Measurements from ENCODE around the gene RGS19.

The RGS19 gene

DNA sequence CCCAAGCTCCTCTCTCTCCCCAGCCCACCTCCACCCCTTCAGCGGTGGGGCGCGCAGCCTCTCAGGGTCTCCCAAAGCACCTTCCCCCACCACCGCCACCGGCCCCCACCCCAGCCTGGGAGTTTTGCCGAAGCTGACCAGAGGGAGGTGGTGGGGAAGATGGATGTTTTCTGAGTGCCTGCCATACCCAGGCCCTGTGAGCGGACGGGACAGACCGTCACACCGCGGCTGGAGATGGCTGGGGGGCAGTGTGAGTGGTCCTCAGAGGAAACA lies 37.6 kb downstream of the RGS19 start:
- H3K27me3 Mint-ChIP-seq, result peaks cover 86% of the 10 kb centered on the region
- H3K4me1 Mint-ChIP-seq (ENCODE audit: low read depth), result peaks cover 29% of the 10 kb centered on the region
- H3K27ac Mint-ChIP-seq, result no peak overlapping the region
- H3K4me3 Mint-ChIP-seq, result peak overlapping the region; percentile 23
- no peaks in the 10 kb centered on the region for H3K9me3 Mint-ChIP-seq
- intact Hi-C loops (cut with micrococcal nuclease), result no loop called here
- no peaks in the 10 kb centered on the region for H3K36me3 Mint-ChIP-seq (ENCODE audit: low read depth)

DNA sequence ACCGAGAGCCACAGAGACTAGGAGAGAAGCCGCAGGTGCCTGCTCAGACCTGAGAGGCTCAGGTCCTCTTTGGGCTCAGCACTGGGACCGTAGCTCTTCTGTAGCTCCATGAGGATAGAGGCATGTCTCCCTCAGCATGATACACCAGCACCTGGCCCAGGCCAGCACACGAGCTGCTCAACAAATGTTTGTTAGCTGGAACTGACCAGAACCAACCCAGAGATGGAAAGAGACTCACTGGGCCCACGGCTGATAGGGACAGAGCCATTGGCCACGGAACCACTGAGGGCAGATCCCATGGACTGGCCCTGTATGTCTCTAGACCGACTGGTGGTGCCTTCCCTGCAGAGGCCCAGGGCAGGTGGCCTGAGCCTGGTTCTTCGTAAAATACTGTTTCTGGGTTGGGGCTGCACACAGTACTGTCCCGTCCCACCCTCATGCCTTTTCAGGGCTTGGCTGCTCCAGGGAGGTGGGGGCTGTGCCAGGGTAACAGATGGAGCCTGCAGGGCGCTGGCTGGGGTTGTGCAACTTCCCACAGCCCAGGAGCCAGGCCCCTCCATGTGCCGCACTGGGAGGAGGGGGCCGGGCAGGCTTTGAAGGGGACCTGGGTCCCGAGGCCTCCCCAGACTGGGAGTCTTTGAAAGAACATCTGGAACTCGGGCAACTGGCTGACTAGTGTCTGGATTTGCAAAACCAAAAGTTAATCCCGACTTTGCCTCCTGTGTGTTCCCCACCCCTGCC lies 38.1 kb downstream of the RGS19 start:
- Mint-ChIP-seq H3K9me3 (no peaks in the 10 kb centered on the region), H3K36me3 (ENCODE audit: low read depth) (no peaks in the 10 kb centered on the region), H3K27me3 (peaks cover 86% of the 10 kb centered on the region), H3K27ac (no peak overlapping the region), H3K4me3 (peak overlapping the region; percentile 23), H3K4me1 (ENCODE audit: low read depth) (peaks cover 29% of the 10 kb centered on the region)
- intact Hi-C loops (cut with micrococcal nuclease), result no loop called here

GRCh38 chr20:64040231-64041039 lies 38.9 kb downstream of the RGS19 start:
- H3K9me3 Mint-ChIP-seq, result no peaks in the 10 kb centered on the region
- intact Hi-C loops (cut with micrococcal nuclease), result no loop called here
- H3K27me3 Mint-ChIP-seq, result peaks cover 83% of the 10 kb centered on the region
- no peaks in the 10 kb centered on the region for H3K36me3 Mint-ChIP-seq (ENCODE audit: low read depth)
- no peak overlapping the region for H3K27ac Mint-ChIP-seq
- H3K4me1 Mint-ChIP-seq (ENCODE audit: low read depth), result peaks cover 29% of the 10 kb centered on the region
- no peak overlapping the region for H3K4me3 Mint-ChIP-seq

DNA sequence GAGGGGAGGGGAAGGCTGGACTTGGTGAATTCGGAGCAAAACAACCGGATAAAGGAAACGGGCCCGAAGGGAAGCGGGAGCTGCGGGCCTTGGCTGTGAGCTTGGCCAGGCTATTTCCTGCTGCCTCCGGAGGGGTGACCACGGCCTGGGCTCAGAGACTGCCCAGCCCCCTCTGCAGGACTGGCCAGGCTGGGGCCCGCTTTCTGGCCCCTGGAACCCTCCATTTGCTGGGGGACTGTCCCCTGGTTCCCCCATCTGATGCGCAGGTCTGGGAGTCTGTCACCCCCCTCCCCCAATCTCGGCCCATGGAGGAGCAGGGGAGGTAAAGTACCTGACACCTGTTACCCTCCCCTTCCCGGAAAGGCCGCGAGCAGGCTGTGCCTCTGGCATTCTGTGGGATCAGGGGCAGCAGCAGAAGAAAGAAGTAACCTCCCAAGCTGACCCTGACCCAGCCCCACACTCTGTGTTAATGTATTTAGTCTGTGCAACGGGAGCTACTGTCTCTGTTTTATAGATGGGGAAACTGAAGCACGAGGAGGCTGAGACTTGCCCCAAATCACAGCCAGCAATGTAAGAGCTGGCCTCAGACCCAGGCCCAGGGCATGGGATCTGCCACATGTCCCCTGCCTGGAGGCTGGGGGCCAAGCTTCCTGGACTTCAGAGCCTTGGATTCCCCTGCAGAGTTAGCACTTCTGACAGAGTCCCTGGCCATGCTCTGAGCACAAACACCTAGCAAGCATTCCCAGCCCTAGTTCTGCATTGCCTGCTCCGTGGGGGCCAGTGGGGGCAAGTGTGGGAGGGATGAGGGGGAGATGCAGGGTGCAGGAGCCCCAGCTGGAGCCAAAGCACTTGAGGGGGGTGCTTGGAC lies 39.8 kb downstream of the RGS19 start:
- peaks cover 74% of the 10 kb centered on the region for H3K27me3 Mint-ChIP-seq
- H3K9me3 Mint-ChIP-seq, result no peaks in the 10 kb centered on the region
- no peak overlapping the region for H3K27ac Mint-ChIP-seq
- H3K4me3 Mint-ChIP-seq, result peak overlapping the region; percentile 78
- H3K36me3 Mint-ChIP-seq (ENCODE audit: low read depth), result peaks cover 9% of the 10 kb centered on the region
- H3K4me1 Mint-ChIP-seq (ENCODE audit: low read depth), result peaks cover 20% of the 10 kb centered on the region
- intact Hi-C loops (cut with micrococcal nuclease), result loop anchor here (1.0 kb wide), 1 partner anchor 81 kb away; no protein-coding TSS in a partner anchor

DNA sequence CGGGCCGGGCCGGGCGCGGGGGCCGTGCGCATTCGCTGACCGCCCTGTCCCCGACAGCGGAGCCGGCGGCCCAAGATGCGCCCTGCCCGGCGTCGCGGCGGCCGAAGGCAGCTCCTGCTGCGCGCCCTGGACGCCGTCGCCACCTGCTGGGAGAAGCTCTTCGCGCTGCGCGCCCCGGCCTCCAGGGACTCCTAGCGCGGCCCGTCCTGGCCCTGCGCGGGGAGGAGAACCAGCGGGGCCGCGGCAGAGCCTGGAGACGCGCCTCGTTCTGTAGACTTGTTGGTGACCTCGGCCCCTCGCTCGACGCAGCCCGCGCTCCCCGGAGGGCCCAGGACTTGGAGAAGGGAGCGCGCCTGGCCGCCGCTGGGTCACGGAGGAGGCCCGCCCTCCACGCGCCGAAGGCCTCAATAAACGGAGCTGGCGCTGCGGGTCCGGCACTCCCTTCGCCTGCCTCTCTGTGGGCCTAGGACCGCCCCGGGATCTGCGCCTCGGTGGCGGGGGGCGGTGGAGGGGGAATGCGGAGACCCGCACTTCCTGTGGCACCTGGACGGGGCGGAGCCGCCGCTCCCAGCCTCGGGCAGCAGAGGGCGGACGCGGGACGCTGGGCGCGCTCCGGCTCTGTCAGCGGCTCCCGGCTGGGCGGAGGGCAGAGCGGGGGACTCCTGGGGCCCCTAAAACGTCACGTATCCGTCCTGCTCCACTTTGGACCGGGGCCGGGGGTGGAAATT lies 40.6 kb downstream of the RGS19 start:
- Mint-ChIP-seq H3K36me3 (ENCODE audit: low read depth) (peaks cover 17% of the 10 kb centered on the region), H3K4me3 (peak overlapping the region; percentile 78), H3K9me3 (no peaks in the 10 kb centered on the region), H3K27me3 (peaks cover 69% of the 10 kb centered on the region), H3K27ac (no peak overlapping the region), H3K4me1 (ENCODE audit: low read depth) (peaks cover 17% of the 10 kb centered on the region)
- intact Hi-C loops (cut with micrococcal nuclease), result loop anchor here (1.0 kb wide), 1 partner anchor 82 kb away; no protein-coding TSS in a partner anchor

DNA sequence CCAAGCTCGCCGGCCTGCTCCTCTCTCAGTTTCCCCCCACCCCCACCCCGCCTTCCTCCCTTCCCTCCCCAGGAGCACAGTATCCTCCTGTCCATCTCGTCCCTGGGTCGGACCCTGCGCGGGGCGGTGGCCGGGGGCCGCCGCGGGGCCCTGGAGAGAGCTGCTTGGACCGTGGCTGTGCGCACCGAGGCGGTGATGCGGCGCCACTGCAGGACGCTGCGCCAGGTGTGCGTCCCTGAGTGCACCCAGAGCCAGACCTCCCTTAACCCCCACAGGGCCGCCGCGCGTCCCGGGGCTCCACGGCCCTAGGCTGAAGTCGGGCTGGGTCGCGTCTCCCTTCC lies 41.1 kb downstream of the RGS19 start:
- Mint-ChIP-seq H3K9me3 (no peaks in the 10 kb centered on the region), H3K36me3 (ENCODE audit: low read depth) (peaks cover 22% of the 10 kb centered on the region), H3K4me1 (ENCODE audit: low read depth) (peaks cover 17% of the 10 kb centered on the region), H3K4me3 (no peak overlapping the region), H3K27me3 (peaks cover 68% of the 10 kb centered on the region), H3K27ac (no peak overlapping the region)
- intact Hi-C loops (cut with micrococcal nuclease), result no loop called here

- Mint-ChIP-seq H3K4me3 (no peak overlapping the region), H3K27ac (no peak overlapping the region), H3K36me3 (ENCODE audit: low read depth) (peaks cover 28% of the 10 kb centered on the region), H3K4me1 (ENCODE audit: low read depth) (peaks cover 17% of the 10 kb centered on the region), H3K9me3 (no peaks in the 10 kb centered on the region), H3K27me3 (peaks cover 64% of the 10 kb centered on the region)
- intact Hi-C loops (cut with micrococcal nuclease), result no loop called here
Measured at GRCh38 chr20:64037498-64038213, 41.7 kb downstream of the RGS19 start.

DNA sequence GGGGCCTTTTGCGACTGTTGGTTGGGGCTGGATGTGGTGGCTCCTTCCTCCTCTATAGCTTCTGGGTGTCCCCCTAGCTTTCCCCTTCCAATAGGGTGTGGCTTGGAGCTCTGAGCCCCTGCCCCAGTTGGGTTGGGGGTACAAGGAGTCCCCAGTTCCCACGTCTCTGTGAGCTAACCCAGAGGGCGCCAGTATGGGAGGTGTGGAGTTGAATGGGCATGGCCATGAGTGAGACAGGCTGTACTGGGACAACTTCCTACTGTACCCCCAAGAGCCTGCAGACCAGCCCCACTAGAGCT lies 42.2 kb downstream of the RGS19 start:
- Mint-ChIP-seq H3K27ac (no peak overlapping the region), H3K27me3 (peaks cover 63% of the 10 kb centered on the region), H3K4me1 (ENCODE audit: low read depth) (peaks cover 15% of the 10 kb centered on the region), H3K9me3 (no peaks in the 10 kb centered on the region), H3K36me3 (ENCODE audit: low read depth) (peaks cover 33% of the 10 kb centered on the region), H3K4me3 (no peak overlapping the region)
- intact Hi-C loops (cut with micrococcal nuclease), result no loop called here

- intact Hi-C loops (cut with micrococcal nuclease), result no loop called here
- Mint-ChIP-seq H3K4me1 (ENCODE audit: low read depth) (peaks cover 12% of the 10 kb centered on the region), H3K4me3 (no peak overlapping the region), H3K27me3 (peaks cover 57% of the 10 kb centered on the region), H3K27ac (no peak overlapping the region), H3K9me3 (no peaks in the 10 kb centered on the region), H3K36me3 (ENCODE audit: low read depth) (peaks cover 39% of the 10 kb centered on the region)
Measured at GRCh38 chr20:64036346-64037198, 42.7 kb downstream of the RGS19 start.

DNA sequence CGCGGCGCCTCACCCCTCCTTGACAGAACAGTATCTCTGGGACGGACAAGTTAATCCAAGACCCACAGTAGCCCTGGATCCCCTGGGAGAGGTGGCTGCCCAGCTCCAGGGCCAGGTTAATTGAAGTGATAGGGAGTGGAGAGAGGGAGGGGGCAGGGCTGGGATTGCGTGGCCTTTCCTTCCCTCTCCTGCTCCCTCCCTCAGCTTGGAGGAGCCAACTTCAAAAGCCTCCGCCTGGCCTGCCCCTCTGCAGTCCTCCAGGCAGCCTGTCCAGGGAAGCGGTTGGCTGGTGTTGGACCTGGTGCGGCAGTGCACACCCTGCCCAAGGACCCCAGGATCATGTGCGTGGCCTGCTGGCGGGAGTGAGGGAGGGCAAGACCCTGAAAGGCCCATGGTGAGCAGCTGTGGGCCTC lies 43.4 kb downstream of the RGS19 start, which contains the start of gene C20orf204:
TSS of gene C20orf204 (plus strand) at position 250 of the 413 bp plus-strand sequence. CDS start at position 392, 142 bp downstream.
- no peak within 1 kb of the TSS for H3K27ac Mint-ChIP-seq
- peaks cover 12% of the 10 kb centered on the region for H3K4me1 Mint-ChIP-seq (ENCODE audit: low read depth)
- H3K27me3 Mint-ChIP-seq, result peaks cover 51% of the 10 kb centered on the region
- no peak within 1 kb of the TSS for H3K4me3 Mint-ChIP-seq
- no peaks in the 10 kb centered on the region for H3K9me3 Mint-ChIP-seq
- intact Hi-C loops (cut with micrococcal nuclease), result no loop called here
- H3K36me3 Mint-ChIP-seq (ENCODE audit: low read depth), result peaks cover 45% of the 10 kb centered on the region

DNA sequence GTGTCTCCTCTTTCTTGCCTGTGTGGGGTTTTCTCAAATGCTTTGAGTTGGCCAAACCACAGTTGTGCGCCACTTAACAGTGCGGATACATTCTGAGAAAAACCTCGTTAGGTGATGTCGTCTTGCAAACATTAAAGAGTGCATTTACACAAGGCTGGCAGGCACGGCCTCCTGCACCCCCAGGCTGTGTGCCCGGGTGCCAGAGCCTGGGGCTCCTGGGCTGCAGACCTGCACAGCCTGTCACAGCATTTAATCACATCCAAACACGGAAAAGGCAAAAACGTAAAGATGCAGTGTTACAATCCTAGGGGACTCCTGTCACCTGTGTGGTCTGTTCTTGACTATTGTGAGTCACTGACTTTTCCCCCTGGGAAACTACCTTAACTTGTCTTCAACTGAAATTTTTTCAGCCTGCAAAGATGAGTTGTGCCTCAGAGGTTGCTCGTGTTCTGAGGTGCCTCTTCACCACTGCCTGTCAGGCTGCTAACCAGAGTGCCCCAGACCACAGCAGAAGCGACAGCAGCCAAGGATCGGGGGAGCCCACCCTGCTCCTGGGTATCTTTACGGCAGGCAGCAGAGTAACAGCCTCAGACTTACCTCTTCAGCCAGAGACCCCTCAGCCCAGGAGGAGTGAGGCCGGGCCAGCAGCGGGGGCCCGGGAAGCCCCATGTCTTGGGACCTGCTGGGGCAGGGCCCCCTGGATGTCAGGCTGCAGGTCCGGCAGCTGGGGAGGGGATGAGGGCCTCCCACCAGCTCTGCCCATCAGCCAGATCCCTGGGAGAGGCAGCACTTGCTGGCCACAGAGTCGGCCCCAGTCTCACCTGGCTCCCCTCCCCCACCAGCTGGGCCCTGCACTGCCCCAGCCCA lies 44.0 kb downstream of the RGS19 start:
- Mint-ChIP-seq H3K27me3 (peaks cover 44% of the 10 kb centered on the region), H3K4me3 (no peak overlapping the region), H3K27ac (no peak overlapping the region), H3K4me1 (ENCODE audit: low read depth) (peaks cover 12% of the 10 kb centered on the region), H3K36me3 (ENCODE audit: low read depth) (peaks cover 51% of the 10 kb centered on the region), H3K9me3 (no peaks in the 10 kb centered on the region)
- intact Hi-C loops (cut with micrococcal nuclease), result no loop called here
